ENCODE measurements around the gene SREK1.
A peak's percentile ranks its signal among the peaks of the same experiment; 100 is the strongest.
"Not testable (repeated sequence)": the region's sequence is repeated elsewhere in the genome, so short reads cannot be mapped to it uniquely, and the experiment has no call there.

The SREK1 gene, protein sequence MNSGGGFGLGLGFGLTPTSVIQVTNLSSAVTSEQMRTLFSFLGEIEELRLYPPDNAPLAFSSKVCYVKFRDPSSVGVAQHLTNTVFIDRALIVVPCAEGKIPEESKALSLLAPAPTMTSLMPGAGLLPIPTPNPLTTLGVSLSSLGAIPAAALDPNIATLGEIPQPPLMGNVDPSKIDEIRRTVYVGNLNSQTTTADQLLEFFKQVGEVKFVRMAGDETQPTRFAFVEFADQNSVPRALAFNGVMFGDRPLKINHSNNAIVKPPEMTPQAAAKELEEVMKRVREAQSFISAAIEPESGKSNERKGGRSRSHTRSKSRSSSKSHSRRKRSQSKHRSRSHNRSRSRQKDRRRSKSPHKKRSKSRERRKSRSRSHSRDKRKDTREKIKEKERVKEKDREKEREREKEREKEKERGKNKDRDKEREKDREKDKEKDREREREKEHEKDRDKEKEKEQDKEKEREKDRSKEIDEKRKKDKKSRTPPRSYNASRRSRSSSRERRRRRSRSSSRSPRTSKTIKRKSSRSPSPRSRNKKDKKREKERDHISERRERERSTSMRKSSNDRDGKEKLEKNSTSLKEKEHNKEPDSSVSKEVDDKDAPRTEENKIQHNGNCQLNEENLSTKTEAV

DNA sequence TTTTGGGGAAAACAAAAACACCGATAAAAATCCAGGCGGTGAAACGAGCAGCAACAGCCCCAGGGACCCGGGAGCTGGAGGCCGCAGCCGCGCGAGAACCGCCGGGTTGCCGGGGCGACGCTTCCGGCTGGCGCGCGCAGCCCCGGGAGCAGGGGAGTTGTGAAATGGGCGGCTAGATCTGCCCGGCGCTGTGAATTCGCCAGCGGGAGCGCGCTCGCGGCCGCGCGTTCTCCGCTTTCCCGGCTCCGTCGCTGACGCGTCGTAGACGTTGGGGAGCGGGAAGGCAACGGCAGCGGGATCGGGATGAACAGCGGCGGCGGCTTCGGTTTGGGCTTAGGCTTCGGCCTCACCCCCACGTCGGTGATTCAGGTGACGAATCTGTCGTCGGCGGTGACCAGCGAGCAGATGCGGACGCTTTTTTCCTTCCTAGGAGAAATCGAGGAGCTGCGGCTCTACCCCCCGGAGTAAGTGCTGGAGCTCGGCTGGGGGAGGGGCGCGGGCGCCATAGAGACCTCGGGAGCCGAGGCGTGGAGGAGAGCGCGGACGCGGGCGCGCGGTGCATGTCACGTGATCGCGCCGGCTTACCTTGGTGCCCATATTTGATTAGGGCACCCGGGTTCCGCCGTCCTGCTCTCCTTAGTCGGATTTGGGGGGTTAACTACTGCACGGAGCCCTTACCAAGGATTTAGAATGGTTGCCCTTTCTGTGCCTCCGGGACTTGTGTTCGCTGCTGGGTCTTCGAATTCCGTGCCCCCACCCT, at the start of gene SREK1:
Gene SREK1, plus strand, starts transcription at position 227 of the 760 bp plus-strand sequence. Its CDS starts 77 bp downstream, at position 304.
- DNase-seq = peak; percentile 92

DNA sequence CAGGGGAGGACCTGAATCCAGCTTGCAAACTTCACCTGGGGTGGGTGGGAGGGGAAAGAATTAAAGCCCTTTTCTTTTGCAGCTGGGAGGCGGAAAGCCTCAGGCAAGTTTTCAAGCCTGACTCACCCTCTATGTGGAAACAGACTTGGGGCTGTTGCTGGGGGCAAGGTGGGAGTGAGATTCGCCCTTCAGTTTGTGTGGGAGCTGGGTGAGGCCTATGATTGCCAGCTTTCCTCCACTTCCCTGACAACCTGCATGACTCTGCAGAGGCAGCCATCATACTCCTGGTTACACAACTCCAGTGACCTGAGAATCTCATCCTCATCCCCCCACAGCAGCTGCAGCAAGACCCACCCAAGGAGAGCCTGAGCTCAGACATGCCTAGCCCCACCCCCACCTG, 43.2 kb upstream of the SREK1 start:
- DNase-seq = no peak

DNA sequence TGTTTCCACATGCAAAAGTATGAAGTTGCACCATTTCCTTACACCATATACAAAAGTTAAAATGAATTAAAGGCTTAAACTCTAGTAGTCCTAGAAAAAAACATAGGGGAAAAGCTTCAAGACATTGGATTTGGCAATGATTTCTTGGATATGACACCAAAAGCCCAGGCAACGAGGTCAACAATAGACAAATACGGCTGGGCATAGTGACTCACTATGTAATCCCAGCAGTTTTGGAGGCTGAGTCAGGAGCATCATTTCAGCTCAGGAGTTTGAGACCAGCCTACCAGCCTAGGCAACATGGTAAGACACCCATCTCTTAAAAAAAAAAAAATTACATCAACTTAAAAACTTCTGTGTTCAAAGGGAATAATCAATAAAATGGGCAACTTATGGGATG, 30.9 kb upstream of the SREK1 start:
- DNase-seq = no peak

DNA sequence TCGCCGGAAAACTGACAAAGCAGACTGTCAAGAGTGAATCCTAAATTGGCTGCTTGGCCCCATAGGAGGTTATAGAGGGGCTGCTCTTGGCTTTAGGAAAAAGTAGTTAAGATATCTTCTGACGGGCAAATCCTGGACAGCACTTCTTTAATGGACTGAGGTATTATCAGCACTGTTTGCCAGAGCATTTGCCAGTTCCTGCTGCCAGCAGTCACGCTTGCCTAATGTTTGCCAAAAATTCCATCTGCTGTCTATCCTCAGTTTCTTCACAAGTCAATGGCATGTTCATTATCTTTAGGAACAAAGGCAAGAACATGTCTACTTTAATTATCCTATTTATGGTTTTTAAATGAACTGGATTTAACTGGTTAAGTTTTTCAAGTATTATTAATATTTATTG, 25.8 kb upstream of the SREK1 start:
- no peak for DNase-seq

DNA sequence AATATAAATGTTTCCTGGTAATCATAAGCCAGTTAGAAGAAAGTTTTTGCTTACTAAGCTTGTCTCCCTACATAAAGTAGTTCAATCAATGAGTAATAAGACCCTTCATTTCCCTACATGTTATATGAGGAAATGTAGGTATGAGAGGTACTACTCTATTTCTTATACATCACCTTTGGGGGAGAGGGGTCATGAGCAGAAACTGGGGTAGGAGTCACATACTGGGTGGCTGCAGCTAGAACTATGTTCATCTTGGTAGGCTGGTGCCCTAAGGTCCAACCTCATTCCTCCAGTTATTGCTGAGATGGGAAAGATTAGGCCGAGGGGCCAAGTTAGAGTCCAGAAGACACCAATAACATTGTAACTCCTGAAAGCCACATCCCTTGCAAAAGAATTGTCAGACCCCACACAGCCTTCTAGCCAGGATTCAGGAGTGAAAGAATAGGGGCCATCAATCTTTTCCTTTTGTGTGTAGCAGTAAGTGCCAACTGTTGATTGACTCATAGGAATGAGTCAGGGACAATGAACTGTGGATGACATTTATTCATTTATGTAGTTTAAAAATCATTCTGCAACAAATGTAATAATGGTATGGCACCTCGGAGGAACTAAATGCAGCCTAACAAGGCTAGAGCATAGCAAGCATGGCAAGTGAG, 21.6 kb upstream of the SREK1 start:
- DNase-seq = no peak

DNA sequence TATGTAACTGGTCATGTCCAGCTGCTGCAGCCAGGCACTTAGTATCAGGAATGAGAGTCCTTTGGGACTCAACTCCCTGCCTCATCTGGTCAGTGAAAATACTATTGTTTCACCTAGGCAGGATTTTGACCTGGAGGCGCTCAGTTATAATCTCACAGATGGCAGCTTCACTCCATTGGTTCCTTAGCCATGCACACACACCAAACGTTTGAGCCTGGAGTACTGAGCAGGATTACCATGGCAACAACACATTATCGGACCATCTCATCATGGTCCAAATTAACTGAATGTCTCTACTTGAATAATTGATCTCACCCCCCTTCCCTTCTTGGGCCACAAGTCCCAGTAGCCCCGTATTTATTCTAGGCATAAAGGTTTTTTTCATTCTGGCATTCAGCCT, 15.0 kb upstream of the SREK1 start:
- DNase-seq = no peak

DNA sequence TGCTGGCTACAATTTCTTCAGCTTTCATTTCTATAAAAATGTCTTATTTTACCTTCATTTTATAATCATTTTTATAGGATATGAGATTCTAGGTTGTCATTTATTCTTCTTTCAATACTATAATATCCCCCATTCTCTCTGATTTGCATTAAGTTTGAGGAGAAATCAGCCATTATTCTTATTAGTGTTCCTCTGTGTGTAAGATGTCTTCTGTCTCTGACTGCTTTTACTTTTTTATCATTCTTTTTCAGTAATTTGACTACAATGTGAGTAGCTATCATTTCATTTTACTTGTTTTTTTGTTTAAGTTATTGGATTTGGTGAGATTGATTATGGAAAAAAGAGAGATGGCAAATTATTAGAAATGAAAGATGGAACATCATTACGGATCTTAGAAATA, 13.6 kb upstream of the SREK1 start:
- no peak for DNase-seq

DNA sequence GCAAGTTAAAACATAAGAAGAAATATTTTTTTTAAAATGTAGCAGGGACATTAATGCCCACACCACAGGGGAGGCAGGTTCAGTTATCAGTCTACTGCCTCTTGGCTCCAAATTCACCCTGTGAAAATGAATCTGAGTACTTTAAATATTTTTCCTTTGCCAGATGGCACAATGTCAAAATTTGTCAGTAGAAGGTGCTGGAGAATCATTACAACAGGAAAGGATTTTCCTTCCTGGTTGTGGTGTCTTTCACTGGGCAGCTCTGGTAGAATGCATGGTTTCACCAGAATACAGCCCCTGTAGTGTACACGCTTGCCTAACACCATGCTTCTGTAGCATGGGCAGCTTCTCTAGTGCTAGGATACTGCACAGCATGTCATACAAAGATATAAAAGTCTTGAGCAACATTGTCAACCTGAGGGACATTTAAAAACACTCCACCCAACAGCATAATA, 9.7 kb upstream of the SREK1 start:
- no peak for DNase-seq

DNA sequence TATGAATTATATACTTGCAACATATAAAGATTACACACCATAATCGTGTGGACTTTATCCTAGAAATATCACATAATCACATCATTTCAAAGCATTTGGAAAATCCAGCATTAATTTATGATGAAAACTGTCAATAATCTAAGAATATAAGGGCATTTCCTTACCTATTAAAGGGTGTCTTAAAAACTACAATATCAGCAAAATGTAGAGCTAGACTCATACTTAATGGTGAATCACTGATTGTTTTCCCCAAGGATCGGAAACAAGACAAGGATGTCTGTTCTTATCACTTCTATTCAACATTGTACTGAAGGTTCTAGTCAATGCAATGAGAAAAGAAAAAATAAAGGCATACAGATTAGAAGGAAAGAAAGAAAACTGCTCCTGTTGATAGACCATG, 8.0 kb upstream of the SREK1 start:
- no peak for DNase-seq

DNA sequence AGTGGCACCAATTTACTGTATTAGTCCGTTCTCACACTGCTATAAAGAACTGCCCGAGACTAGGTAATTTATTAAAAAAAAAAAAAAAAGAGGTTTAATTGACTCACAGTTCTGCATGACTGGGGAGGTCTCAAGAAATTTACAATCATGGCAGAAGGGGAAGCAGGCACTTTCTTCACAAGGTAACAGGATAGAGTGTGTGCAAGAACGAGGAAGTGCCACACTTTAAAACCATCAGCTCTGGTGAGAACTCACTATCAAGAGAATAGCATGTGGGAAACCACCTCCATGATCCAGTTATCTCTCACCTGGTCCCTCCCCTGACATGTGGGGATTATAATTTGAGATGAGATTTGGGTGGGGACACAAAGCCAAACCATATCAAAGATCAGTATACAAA, 7.2 kb upstream of the SREK1 start:
- DNase-seq = not testable (repeated sequence)

DNA sequence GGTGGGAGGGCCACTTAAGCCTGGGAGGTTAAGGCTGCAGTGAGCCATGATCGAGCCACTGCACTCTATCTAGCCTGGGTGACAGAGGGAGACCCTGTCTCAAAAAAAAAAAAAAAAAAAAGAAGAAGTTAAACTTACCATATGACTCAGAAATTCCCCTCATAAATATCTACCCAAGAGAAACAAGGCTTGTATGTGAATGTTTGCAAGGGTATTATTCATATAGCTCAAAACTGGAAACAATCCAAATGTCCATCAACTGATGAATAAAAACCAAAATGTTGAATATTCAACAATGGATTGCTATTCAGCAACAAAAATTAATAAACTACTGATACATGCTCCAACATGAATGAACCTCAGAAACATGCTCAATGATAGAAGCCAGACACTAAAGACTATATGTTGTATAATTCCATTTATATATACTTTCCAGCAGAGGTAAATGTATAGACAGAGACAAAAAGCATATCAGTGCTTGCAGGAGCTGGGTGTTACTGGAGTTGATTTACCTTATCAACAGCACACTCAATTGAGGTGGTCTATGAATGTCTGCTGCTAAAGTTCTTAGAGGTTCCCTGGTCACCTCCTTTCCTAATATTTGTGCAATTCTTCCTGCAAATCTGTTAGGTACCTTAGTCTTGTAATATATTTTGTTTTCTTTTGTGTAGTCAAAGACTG, 5.3 kb upstream of the SREK1 start:
- DNase-seq = no peak

DNA sequence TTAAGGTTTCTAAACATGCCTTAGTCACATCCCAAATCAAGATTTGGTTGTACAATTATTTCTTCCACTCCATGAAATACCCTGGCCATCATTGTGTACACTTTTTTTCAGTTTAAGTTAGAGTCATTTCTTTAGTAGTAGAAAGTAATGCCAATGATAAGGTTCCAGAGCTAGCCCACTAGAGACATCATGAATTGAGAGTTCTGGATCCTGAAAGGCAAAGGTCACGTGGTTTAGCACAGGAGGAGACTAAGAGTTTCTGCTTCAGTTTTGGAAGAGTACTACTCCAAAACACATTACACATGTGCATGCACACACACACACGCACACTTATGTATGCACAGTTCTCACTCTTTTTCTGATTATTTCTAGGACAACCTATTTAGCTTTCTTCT, 4.8 kb upstream of the SREK1 start:
- no peak for DNase-seq

DNA sequence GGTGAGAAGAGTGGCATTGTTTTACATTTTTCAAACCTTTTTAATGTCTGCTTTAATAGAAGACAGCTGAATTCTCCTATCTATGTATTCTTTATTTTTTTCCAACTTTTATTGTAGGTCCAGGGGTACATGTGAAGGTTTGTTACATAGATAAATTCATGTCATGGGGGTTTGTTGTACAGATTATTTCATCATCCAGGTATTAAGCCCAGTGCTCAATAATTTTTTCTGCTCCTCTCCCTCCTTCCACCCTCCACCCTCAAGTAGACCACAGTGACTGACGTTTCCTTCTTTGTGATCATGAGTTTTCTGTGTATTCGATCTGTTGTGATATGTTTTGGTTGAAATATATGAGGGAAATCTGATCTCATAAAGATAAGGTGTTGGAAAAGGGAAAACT, 1.7 kb upstream of the SREK1 start:
- DNase-seq = no peak

DNA sequence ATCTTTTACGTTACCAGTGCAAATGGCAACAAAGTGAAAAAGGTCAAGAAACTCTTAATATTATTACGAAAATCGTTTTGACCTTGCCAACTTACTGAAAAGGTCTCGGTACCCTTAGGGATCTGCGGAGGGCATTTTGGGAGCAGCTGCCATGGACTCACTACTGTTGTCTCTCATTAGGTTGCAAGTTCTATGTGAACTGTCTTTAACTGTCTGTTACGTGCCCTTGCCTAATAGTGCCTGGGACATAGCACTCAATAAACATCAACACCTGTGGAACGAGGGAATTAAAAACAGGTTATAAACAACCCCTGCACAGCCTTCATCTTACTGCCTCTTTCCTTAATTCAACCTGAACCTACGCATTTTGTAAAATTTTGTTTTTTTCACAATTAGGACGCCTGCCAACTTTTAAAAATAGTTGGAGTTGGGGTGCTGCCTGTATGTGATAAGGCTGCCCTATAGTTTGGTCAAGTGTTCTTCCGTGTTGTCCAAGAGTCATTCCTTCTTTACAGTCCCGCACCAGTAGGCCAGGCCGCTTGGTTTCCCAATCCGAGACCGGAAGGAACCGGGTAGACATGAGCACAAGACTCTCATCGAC, 527 bp upstream of the SREK1 start:
- no peak for DNase-seq

DNA sequence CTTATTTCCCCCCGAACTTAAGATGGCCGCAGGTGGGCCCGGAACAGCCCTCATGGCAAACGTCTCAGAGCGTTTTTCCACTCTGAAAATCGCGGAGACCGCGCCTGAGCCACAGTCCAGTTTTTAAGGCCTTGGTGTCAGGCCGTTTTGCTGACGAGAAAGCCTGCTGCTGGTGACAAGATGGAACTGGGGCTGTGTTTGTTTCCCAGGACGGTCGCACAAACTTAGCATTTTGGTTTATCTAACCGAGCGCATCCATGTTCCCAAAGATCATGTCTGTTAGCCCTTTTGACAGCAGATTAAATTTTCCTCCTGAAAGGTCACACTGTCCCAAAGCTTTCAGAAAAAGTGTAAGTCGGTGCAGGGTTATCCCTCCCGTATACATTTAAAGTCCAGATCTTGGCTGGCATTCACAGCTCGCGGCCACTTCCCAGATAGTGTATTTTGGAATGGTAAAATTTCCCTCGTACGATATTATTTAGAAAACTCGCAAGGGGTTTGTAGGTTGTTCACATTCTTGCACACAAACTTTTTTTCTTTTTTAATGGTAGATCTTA, 812 bp downstream of the SREK1 start:
- DNase-seq = no peak

DNA sequence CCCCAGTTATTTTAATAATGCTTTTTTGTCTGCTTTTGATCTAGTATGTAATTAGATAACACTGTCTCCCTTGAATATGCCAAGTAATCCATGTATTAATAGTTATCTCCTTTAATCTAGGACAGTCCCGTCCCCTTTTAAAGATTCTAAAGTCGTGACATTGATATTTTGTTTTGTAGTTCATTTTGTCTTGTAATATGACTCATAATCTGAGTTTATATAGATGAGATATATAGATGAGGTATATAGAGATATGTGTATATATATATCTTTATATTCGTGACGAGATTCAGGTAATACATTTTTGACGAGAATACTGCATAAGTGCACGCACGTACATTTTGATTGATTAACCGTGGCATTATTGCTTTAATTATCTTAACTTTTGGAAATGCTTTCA, 1.6 kb downstream of the SREK1 start:
- DNase-seq = no peak

DNA sequence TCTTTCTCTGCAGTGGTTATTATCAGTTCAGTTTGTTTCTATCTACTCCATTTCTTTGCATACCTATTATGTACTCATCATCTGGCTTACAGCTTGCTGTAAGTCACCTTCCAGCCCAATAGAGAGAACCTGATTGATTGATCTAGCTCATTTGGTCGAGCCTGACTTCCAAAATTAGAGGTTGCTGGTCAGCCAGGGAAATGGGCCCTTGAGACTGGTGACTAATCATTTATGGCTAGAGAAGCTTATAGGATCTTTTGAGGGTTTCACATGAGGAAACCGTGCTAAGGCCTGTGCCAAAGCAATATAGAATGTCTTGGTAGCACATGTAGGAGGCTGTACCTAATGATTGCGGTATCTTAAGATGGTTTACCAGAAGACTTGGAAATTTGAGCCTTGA, 5.8 kb downstream of the SREK1 start:
- no peak for DNase-seq

DNA sequence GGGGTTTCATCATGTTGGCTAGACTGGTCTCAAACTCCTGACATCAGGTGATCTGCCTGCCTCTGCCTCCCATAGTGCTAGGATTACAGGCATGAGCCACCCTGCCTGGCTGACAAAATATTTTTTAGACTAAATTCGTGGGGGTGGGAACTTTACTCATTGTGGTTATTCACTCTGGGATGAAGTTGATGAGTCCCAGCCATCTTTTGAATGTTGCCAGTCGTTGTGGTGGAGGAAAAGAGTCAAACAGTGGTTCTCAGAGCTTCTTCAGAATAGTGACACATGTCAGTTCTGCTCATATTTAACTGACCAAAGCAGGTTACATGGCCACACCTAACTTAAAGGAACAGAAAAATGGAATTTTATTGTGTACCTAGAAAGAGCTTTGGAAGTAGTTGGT, 6.9 kb downstream of the SREK1 start:
- DNase-seq = peak; percentile 62

DNA sequence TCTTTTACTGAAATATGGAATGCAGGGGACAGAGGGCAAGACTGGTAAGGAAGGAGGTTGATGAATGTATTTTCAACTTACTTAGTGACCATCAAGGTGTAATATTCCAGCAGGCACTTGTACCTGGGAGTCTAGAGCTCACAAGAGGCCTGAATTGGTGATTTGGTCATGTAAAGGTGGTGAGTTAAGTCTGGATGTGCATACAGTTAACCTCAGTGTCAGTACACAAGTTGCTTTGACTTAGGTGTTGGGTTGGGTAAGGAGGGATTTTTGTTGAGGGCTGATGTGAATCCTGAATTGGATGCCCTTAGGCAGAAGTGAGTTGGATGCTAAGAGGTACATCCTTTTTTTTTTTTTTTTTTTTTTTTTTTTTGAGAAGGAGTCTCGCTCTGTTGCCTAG, 7.4 kb downstream of the SREK1 start:
- DNase-seq = no peak

DNA sequence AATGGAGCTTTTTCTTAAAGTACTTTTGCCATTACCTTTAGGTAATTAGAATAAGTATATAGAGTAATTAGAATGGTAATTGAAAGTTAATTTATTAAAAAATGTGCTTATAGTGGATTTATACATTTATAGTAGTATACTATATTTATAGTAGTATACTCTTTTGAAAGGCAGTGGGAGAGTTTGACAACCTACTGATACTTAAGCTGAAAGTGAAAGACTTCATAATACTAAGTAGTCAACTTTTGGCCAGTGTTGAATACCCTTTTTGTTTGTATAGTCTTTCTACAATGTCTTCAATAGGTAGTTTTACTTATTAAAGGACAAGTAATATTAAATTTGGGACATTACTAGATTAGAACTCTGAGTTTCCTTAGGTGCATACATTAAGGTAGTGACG, 12.9 kb downstream of the SREK1 start:
- DNase-seq = no peak

DNA sequence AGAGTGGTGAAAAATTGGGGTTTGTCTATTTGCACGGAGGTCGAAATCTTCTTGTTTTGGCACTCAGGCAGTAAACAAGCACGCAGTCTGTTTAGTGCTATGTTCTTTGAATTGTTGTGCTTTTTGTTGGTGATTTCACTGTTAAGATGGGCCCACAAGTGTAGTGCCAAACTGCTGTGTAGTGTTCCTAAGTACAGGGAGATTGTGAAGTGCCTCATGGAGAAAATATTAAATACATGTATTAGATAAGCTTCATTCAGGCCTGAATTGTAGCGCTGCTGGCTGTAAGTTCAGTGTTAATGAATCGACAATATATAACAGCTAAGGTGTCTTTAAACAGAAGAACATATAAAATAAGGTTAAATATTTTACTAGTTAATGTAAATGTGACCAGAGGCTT, 17.3 kb downstream of the SREK1 start:
- DNase-seq = no peak
